Lung microvascular endothelial cell (primary cell): ENCODE results near the gene WWP2. TPM values are rescaled to one million over a fixed set of nuclear protein-coding genes. Genes with fewer than 3 reads are reported as not detected.

Experiments used
- total RNA-seq: library from RNA; depleted of rRNA; stranded (reverse); fragments of >200 nt; gene quantifications from 2 replicates; pipeline ENCODE4 v1.2.1, GENCODE V29; 2014

WWP2 gene
- total RNA-seq, 1 donor from 2014 or later = 15.1 TPM

Other genes with a start within 250 kb of the WWP2 start
- gene NFAT5, start 196.4 kb upstream of the WWP2 start, total RNA-seq = 21.8 and 40.3 TPM in 2 replicates
- 25.2 and 217 TPM in 2 replicates for gene NQO1, start 35.8 kb upstream of the WWP2 start, total RNA-seq
- 12.7 and 17.4 TPM in 2 replicates for gene NOB1, start 7.4 kb upstream of the WWP2 start, total RNA-seq
- not detected in 2 replicates for gene CLEC18A, start 189.0 kb downstream of the WWP2 start, total RNA-seq